ENCODE data around the gene LYPLA2.

DNA sequence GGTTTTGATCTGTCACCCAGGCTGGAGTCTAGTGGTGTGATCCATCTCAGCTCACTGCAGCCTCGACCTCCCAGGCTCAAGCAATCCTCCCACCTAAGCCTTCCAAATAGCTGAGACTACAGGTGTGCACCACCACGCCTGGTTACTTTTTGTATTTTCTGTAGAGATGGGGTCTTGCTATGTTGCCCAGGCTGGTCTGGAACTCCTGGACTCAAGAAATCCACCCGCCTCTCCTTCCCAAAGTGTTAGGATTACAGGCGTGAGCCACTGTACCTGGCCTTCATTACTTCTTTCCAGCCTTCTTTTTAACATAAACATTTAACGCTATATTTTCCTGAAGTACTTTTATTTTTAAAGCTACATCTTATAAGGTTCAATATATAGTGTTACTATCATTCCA, 52.7 kb downstream of the LYPLA2 start:
- TF ChIP-seq, protein P1, sequence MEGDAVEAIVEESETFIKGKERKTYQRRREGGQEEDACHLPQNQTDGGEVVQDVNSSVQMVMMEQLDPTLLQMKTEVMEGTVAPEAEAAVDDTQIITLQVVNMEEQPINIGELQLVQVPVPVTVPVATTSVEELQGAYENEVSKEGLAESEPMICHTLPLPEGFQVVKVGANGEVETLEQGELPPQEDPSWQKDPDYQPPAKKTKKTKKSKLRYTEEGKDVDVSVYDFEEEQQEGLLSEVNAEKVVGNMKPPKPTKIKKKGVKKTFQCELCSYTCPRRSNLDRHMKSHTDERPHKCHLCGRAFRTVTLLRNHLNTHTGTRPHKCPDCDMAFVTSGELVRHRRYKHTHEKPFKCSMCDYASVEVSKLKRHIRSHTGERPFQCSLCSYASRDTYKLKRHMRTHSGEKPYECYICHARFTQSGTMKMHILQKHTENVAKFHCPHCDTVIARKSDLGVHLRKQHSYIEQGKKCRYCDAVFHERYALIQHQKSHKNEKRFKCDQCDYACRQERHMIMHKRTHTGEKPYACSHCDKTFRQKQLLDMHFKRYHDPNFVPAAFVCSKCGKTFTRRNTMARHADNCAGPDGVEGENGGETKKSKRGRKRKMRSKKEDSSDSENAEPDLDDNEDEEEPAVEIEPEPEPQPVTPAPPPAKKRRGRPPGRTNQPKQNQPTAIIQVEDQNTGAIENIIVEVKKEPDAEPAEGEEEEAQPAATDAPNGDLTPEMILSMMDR (IDR thresholded peaks at IDR 0.05): no peak
- no peak for TF ChIP-seq POLR2A (IDR thresholded peaks at IDR 0.05)
